Loucy (cell line): ENCODE measurements around the gene PRKN.

Source experiments
- H2AFZ ChIP-seq: fragments of 200-600 bp; sonication (generic); 2 replicates; pipeline ENCODE4 v1.6.0; 2016; ENCODE audit warnings: antibody characterized with exemption, mild to moderate bottlenecking, low read length, moderate library complexity
- H3F3A ChIP-seq: fragments of 200-600 bp; 2 replicates; pipeline ENCODE4 v1.6.0; 2016; ENCODE audit warnings: antibody characterized with exemption, low read depth, mild to moderate bottlenecking
- H3K27me3 ChIP-seq: fragments of 200-600 bp; sonication (generic); 2 replicates; pipeline ENCODE4 v1.6.1; 2014; ENCODE audit warnings: low read length, mild to moderate bottlenecking; ENCODE audit not compliant: insufficient read depth, poor library complexity, severe bottlenecking
- H3K36me3 ChIP-seq: fragments of 200-600 bp; sonication (generic); 2 replicates; pipeline ENCODE4 v1.6.1; 2016; ENCODE audit warnings: low read length; ENCODE audit not compliant: insufficient read depth
- H3K4me1 ChIP-seq: fragments of 200-600 bp; sonication (generic); 2 replicates; pipeline ENCODE4 v1.5.1; 2014; ENCODE audit warnings: low read length, mild to moderate bottlenecking; ENCODE audit not compliant: insufficient read depth, poor library complexity, severe bottlenecking
- H3K4me2 ChIP-seq: fragments of 200-600 bp; sonication (generic); 2 replicates; pipeline ENCODE4 v1.6.0; 2014; ENCODE audit warnings: antibody characterized with exemption, low read length, low read depth, mild to moderate bottlenecking; ENCODE audit not compliant: poor library complexity, severe bottlenecking
- H3K4me3 ChIP-seq: fragments of 200-600 bp; sonication (generic); 2 replicates; pipeline ENCODE4 v1.5.1; 2014; ENCODE audit warnings: low read length, mild to moderate bottlenecking, mixed read lengths; ENCODE audit not compliant: poor library complexity, severe bottlenecking
- H3K79me2 ChIP-seq: fragments of 200-600 bp; sonication (generic); 2 replicates; pipeline ENCODE4 v1.6.1; 2014; ENCODE audit warnings: low read length; ENCODE audit not compliant: insufficient read depth
- H3K9ac ChIP-seq: fragments of 200-600 bp; sonication (generic); 2 replicates; pipeline ENCODE4 v1.6.0; 2014; ENCODE audit warnings: mild to moderate bottlenecking, low read depth, low read length, moderate library complexity; ENCODE audit not compliant: poor library complexity, severe bottlenecking
- H3K9me2 ChIP-seq: fragments of 200-600 bp; sonication (generic); replicated peaks from 2 replicates; pipeline ENCODE4 v1.6.1; 2016; ENCODE audit warnings: low read depth, low read length, mixed read lengths
- H3K9me3 ChIP-seq: fragments of 200-600 bp; sonication (generic); 2 replicates; pipeline ENCODE4 v1.6.1; 2014; ENCODE audit warnings: mild to moderate bottlenecking, antibody characterized with exemption, low read length, low read depth; ENCODE audit not compliant: insufficient read depth
- H4K20me1 ChIP-seq: fragments of 200-600 bp; sonication (generic); 2 replicates; pipeline ENCODE4 v1.6.0; 2014; ENCODE audit warnings: antibody characterized with exemption, low read length, mild to moderate bottlenecking; ENCODE audit not compliant: insufficient read depth, poor library complexity, severe bottlenecking
- CTCF ChIP-seq: fragments of 200-600 bp; sonication (generic); conservative IDR thresholded peaks from 2 replicates; pipeline ENCODE4 v1.5.1; 2014; ENCODE audit warnings: mild to moderate bottlenecking, antibody characterized with exemption, low read length
- EZH2phosphoT487 ChIP-seq: fragments of 200-600 bp; IDR thresholded peaks from 2 replicates; pipeline ENCODE4 v1.6.1; 2018; ENCODE audit warnings: antibody characterized with exemption, mild to moderate bottlenecking, moderate library complexity, borderline replicate concordance

The PRKN gene

GRCh38 chr6:162292915-162293314, 434.7 kb downstream of the PRKN start:
- H3F3A ChIP-seq, result no peaks in the 10 kb centered on the region
- H4K20me1 ChIP-seq, result no peaks in the 10 kb centered on the region
- H3K9me3 ChIP-seq, result no peaks in the 10 kb centered on the region; the same call in 1 of the 2 replicates
- H3K79me2 ChIP-seq, result no peaks in the 10 kb centered on the region
- TF ChIP-seq EZH2phosphoT487 (no peak), CTCF (no peak)
- H3K4me1 ChIP-seq, result no peaks in the 10 kb centered on the region
- H3K9me2 ChIP-seq, result no peaks in the 10 kb centered on the region
- no peaks in the 10 kb centered on the region for H3K36me3 ChIP-seq
- H3K4me2 ChIP-seq, result no peak overlapping the region
- H3K27me3 ChIP-seq, result no peaks in the 10 kb centered on the region
- H3K9ac ChIP-seq, result no peak overlapping the region
- H3K4me3 ChIP-seq, result no peak overlapping the region
- no peak overlapping the region for H2AFZ ChIP-seq

- Histone ChIP-seq H3K9me3 (no peaks in the 10 kb centered on the region; the same call in 1 of the 2 replicates), H3K79me2 (no peaks in the 10 kb centered on the region)
These were observed 436.6 kb downstream of the PRKN start for GRCh38 chr6:162290846-162291465.

GRCh38 chr6:162289972-162290371, 437.6 kb downstream of the PRKN start:
- Histone ChIP-seq H3K27me3 (no peaks in the 10 kb centered on the region), H3K9me2 (no peaks in the 10 kb centered on the region), H2AFZ (no peak overlapping the region), H3K9ac (no peak overlapping the region), H3K4me3 (no peak overlapping the region), H3K4me2 (no peak overlapping the region), H3K9me3 (no peaks in the 10 kb centered on the region; the same call in 1 of the 2 replicates), H3F3A (no peaks in the 10 kb centered on the region), H3K36me3 (no peaks in the 10 kb centered on the region), H3K79me2 (no peaks in the 10 kb centered on the region), H4K20me1 (no peaks in the 10 kb centered on the region), H3K4me1 (no peaks in the 10 kb centered on the region)
- TF ChIP-seq EZH2phosphoT487 (no peak), CTCF (no peak)

More at GRCh38 chr6:162290846-162291465, 436.6 kb downstream of the PRKN start:
- no peak overlapping the region for H3K9ac ChIP-seq
- no peak overlapping the region for H3K4me3 ChIP-seq
- H3K36me3 ChIP-seq, result no peaks in the 10 kb centered on the region
- H3K9me2 ChIP-seq, result no peaks in the 10 kb centered on the region
- TF ChIP-seq CTCF, result no peak
- no peak for TF ChIP-seq EZH2phosphoT487
- no peaks in the 10 kb centered on the region for H3F3A ChIP-seq
- no peaks in the 10 kb centered on the region for H4K20me1 ChIP-seq
- no peak overlapping the region for H2AFZ ChIP-seq
- no peak overlapping the region for H3K4me2 ChIP-seq
- H3K27me3 ChIP-seq, result no peaks in the 10 kb centered on the region
- H3K4me1 ChIP-seq, result no peaks in the 10 kb centered on the region
